ENCODE data around the gene KCND2.
"Not testable (repeated sequence)": the region's sequence is repeated elsewhere in the genome, so short reads cannot be mapped to it uniquely, and the experiment has no call there.

Gene KCND2

DNA sequence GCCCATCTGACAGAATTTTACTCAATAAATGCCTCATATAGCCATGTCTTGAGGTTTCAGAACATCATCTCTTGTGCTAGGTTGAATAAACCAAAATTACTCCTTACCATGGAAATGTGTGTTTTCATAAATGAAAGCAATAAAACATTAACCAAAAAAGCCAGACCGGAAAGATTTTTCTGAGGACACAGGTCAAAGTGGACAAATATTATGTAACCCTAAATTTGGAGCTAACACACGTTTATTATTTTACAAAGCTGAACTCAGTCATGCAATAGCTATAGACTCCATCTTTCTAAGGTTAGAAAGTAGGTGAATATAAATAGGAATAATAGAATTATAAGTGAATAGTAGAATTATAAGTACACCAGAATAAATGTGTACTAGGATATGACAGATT, 315.9 kb downstream of the KCND2 start:
- no peak for DNase-seq

DNA sequence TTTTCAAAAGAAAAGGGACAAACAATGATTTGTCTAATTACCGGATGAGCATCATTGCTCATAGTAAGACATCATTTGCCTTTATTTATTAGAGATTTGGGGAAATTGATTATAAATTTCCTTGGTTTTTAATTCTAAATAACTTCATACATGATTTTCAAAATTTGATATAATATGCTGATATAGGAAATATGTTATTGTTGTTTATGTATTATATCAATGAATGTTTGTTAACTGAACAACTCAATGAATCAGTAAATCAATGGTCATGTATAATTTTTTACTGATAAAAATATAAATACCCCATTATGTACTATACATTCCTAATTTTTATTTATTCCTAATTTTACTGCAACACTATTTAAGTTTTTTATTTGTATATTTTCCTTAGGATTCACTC, 327.6 kb downstream of the KCND2 start:
- DNase-seq, result no peak

DNA sequence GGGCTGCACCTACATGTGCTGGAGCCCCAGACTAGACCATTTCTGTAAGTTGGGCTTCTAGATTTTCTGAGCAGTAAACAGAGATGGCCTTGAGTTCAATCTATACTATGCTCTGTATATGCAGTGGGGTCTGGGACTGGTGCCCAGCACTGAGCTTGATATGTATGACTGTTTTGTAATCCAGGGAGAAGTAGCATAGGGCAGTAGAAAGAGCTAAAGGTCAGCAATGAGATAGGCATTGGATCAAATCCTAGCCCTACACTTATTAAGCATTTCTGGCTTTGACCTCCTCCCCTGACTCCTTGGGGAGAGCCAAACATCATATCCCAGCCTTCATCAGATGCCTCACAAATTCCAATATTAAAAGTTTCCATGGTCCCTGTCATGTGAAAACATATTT, 330.4 kb downstream of the KCND2 start:
- DNase-seq, result no peak

DNA sequence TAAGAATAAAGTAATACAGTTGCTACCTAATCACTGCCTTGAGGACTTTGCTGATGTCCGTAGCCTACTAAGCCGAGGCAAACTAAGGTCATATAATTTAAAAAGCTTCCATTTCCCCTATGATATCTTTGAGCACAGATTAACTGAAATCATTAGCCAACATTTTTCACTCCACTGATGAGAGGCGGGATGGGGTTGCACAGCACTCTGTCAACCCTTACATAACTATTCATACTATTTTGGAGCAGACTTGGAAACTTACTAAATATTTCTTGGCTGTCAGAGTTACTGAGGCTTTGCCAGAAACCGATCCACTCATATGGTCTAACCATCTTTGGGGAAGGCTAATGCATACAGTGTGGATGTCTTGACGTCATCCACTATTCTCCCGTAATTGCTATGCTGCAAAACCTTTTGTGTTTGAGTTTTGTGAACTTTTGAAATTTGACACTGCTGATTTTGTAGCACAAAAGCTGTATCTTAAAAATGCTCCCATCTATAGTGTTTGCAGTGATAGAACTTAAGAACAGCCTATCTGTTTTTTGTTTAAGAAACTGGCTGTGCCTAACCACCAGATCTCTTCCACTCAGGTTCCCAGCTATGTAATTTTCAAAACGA, 336.3 kb downstream of the KCND2 start:
- DNase-seq, result no peak

DNA sequence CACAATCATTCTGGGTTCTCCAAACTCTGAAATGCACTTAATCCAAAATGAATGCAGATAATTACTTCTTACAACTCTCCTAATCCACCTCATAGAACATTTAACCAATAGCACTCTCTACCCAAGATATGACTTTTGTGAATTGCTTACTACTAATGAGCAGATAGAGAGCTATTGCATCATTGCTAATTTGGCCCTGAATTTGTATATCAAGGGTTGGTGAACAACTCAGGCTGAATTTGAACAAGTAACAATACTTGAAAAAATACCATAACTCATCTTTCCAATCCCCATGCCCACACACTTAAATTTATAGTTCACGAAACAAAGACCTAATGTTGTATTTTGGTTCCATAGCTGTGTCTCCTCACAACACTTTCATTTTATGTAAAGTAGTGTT, 339.0 kb downstream of the KCND2 start:
- DNase-seq, result no peak

DNA sequence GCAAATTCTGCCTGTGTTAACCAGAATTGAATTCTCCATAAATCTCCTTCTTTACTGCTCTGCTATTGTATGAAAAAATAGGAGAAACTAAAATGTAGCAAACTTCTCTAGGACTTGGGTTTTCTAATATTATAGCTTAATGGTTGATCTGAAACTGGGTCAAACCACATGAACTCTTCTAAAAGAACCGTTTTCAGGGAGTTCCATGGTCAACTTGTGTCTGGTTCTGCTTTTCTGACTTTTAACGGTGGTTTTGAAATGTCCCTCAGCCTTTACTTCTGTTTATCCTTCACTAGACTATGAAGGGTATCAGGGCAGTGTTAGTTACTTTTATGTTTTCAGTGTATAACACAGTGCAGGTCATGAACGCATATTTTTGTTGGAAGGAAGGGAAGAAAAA, 342.7 kb downstream of the KCND2 start:
- DNase-seq, result no peak

DNA sequence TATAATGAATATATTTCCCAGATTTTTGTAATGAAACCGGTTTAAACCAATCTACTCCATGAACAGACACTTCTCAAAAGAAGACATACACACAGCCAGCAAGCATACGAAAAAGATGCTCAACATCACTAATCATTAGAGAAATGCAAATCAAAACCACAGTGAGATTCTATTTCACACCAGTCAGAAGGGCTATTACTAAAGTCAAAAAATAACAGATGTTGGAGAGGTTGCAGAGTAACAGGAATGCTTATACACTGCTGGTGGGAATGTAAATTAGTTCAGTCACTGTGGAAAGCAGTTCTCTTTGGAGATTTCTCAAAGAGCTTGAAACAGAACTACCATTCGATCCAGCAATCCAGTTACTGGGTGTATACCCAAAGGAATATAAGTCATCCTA, 344.3 kb downstream of the KCND2 start:
- no peak for DNase-seq

DNA sequence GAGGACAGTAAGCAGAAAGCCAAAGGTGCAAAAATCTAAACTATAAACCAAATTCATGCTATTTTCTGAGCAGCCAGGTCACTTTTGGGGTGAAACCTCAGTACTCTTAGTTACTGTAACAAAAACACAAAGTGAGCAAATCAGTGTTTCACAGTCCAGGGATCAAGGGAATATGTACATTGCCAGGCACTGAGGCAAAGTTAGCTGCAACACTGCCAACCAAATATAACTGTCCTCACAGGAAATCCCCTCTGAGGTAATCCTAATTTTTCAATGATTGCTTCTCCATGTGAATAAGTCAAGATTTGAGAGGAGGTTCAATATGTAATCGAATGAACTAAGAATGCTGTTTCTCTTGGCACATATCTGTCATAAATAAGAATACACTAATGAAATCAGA, 355.3 kb downstream of the KCND2 start:
- DNase-seq, result no peak

DNA sequence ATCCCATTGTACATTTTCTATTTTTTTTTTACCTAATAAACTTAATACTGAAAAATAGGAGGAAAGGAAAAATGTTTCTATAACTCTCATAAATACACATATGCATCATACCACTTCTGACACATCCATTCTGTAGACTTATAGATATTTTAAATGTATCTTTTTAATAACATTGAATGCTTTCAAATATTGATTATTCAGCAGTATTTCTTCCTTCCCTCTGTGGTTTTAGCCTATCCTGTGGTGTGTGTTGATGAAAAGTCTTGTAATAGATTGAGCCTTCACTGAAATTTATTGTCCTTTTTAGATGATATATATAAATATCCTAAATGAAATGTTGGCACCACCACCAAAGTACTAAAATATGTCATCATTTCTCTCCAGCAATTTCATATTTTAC, 366.9 kb downstream of the KCND2 start:
- no peak for DNase-seq

DNA sequence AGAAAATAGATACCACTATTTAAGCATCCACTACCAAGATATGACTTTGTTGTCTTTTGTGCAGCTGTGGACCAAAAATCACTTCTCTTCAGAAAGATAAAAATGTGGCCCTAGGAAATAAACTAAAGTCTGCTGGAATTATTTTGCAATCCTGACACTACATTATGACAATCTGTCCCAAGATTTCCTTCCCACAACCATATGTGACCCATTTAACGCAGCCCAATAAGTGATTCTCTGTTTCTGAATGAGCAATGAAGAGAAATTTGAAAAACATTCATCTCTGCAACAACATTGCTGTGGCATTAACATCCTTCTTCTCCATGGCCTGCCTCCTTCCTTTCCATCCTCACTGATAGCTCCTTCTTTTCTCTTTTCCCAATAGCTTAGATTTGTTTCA, 373.0 kb downstream of the KCND2 start:
- DNase-seq, result no peak

DNA sequence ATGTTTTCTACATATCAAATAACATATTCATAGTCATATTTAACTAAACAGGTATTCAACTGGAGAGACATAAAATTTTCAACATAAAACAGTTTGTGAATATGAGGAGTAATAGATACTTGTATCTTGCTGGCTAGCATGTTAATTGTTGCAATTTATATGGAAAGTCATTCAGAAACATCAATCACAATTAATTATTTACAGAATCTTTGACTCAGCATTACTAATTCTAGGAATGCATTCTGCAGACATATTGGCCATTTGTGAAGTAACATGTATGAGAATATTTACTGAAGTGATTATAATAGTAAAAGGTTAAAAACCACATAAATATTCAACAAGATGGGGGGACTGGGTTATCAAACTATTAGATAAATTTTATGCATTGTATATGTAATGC, 381.3 kb downstream of the KCND2 start:
- DNase-seq, result no peak

DNA sequence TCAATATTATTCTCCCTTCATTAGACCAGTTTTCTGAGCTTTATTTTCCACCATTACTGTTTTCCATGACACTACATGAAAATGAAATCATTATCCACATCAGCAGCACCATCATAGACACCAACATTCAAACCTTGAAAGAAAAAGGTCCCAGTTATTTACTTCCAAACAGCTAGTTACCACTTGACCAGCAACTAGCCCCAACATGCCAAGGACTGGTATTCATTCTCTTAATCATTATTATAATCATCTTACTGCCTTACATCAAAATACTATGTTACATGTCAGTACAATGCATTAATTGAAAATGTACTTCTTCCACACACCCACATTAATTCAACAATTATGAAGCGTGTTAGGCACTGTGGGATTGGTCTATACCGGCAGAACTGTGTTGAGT, 385.5 kb downstream of the KCND2 start:
- no peak for DNase-seq

DNA sequence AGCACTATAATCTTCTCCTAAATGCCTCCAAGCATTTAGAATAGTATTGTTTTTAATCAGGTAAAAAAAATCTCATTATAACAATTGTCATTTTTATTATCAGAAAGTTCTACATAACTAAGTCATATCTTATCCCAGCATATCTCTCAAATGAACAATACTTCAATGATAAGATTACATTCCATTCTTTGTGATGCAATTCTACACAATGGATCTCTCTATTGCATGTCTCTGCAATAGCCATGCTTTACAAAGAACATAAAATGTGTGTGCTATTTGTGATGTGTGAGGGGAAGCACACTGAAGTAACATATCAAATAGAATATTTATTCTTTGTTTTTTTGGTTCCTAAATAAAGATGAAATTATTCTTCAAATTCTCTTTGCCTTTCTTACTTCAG, 389.3 kb downstream of the KCND2 start:
- no peak for DNase-seq

DNA sequence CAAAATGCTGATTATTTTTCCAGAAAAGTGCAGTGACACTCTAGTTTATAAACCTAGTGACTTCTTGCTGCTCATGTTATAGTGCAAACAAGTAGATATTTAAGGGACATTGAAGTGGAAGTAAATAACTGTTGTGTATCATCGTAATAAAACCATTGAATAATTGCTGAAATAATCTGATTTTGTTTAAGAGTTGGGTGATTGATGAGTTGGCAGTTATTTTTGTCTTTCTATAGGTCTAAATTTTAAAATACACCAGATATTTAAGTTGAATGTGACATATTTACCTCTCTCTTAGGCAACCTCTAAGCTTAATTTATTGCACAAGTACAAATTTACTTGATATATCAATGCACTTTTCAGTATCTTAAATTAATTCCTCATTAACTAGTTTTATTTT, 392.1 kb downstream of the KCND2 start:
- no peak for DNase-seq

DNA sequence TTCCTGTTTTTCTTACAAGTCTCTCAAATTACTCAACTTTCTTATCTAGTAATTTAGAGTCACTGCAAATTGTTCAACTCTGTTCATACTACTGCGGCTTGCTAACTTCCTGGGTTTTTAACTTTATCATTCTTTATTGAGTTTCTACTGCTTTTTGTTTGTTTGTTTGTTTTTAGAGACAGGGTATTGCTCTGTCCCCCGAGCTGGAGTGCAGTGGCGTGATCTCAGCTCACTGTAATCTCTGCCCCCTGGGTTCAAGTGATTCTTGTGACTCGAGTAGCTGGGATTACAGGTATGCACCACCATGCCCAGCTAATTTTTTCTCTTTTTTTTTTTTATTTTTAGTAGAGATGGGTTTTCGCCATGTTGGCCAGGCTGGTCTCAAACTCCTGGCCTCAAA, 402.1 kb downstream of the KCND2 start:
- no peak for DNase-seq

DNA sequence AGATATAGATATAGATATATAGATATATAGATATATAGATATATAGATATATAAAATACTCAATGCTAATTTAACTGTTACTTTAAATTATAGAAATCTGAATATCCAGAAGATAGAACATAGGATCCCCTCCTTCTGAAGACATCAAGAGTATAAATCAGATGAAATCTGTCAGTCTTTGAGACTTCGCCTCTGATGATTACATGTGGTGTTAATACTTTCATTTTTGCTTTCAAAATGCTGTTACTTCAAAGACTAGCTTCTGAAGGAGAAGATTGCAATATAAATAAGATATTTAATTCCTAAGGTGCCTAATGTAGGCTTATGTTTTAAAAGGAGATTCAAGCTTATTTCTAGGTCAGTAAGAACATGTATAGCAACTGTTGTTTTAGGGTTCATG, 404.6 kb downstream of the KCND2 start:
- no peak for DNase-seq

DNA sequence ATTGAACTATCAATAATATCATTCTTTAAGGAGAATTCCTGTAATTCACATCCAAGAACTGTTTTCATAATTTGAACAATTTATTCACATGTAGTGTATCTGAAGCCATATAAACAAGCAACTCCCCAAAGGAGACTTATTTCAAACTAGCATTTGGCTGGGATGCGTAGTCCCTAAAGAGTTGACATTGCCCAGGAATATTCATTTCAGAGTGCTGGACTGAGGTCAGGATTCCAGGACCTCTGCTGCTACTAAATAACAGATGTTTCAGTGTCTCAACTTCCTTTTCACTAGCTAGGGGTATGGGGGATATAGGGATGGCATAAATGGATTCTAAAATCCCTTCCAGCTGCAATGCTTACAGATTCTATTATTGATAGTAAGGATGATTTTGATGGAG, 408.0 kb downstream of the KCND2 start:
- DNase-seq, result no peak

DNA sequence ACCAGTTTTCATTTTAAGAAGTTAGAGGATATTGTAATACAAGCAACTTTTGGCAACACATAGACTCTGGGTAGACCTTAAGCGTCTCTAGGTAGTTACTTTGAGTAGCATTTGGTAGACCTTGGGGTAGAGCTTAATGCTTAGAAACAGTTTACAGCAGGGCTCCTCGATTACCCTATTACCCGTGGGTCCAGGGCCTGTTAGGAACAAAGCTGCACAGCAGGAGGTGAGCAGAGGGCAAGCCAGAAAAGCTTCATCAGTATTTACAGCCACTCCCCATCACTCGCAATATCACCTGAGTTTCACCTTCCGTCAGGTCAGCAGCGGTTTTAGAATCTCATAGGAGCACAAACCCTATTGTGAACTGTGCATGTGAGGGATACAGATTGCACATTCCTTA, 411.5 kb downstream of the KCND2 start:
- no peak for DNase-seq

DNA sequence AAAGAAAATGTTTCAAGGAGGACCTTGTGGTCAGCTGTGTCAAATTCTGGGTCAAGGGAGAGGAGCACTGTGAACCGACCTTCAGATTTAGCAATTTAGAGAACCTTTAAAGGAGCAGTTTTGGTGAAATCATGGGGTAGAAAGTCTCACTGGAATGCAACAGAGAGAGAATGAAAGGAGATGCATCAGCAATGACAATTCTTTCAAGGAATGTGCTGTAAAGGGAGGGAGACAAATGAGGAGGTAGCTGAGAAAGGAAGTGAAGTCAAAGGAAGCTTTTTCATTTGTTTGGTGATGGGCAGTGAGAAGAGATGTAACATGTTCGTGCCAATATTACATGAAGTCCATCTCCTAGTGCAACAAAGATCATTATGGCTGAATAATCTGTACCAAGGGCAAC, 418.9 kb downstream of the KCND2 start:
- DNase-seq, result no peak

DNA sequence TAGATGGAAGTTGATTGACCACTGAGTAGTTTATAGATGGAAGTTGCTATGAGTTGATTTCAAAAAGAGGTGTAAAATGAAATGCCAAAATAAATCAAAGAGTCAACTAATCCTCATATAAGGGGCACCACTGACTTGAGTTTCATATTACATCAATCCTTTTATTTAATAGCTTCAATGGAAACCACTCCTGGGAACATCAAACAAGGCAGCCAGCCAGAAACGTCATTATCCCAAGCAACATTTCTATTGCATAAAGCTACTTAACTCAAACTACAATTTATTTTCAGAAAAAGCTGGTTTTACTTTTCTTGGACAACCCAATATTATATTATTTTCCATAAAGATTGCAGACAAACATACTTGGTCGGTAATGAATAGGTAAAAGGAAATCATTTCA, 422.9 kb downstream of the KCND2 start:
- no peak for DNase-seq

DNA sequence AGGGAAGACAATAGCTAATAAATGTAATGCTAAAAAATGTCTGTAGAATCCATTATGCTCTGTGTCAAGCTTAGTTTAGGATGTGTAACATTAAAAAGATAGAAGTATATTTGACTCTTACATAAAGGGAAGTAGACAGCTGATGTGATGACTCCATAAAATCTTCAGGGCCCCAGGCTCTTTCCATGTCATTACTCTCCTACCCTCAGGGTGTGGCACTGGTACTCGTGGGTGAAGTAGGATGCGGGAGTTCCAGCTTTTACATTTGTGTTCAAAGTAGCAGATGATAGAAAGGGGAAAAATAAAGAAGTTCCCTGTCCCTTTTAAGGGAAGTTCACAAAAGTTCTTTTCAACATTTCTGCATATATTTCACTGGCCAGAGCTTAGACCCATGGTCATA, 427.8 kb downstream of the KCND2 start:
- DNase-seq, result no peak

DNA sequence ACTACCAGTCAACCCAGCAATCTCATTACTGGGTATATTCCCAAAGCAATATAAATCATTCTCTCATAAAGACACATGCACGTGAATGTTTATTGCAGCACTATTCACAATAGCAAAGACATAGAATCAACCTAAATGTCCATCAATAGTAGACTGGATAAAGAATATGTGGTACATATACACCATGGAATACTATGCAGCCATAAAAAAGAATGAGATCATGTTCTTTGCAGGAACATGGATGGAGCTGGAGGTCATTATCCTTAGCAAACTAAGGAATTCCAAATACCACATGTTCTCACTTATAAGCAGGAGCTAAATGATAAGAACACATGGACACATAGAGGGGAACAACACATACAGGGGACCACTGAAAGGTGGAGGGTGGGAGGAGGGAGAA, 429.4 kb downstream of the KCND2 start:
- DNase-seq, result not testable (repeated sequence)

DNA sequence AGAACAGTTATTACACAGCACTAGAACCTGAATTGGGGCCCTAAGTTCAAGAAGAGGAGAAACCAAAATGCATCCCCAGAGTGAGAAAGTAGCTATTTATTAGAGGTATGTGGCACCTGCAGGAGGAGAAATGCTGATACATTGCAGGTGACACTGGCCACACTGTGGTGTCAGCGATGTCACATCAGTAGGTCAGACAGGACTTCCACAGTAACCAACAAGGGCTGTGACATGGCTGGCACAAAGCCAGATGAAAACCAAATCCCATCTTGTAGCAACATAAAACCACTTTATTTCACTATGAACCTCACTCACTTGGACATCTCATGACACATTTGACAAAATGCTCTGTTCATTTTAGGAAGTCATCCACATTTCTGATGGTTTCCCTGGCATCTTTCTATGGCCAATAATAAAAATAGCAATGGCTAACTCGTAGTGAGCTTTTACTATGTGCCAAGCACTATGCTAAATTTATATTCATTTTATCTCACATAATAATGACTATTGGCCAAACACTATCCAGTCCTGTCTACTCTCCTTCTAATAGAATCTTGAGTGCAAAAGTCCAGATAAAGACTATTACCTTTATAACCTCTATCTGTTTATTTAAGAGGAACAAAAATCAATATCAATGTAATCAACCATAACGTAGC, 430.7 kb downstream of the KCND2 start:
- DNase-seq, result no peak

DNA sequence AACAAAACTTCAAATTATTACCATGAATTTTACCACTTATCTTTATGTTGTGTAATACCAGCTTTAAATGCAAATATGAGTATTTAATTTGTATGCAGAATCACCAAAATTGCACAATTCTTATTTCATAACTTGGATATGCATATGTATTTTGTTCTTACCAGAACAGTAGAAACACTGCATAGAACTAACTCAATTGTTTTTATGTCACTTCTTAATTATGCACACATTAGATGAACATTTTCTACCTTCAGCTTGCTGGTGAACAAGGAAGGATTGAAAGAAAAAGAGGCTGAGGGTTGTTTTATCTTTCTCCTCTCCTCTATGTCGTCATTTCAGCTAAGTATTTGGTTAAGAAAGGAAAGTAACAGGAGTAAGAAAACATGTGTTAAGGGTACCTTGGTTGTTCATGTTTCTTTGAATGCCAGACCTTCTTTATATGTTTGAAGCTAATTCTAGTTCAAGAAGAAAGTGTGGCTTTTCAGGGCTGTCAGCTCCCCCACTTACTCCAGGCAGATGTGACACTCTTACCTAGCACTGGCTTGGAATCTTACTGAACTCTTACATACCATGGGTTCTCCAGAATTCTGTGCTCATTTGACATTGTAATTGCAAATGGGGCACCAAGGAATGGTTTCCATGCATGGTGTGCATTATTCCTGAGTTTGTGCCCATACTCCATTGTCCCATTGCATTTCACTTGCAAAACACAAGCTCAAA, 436.4 kb downstream of the KCND2 start:
- no peak for DNase-seq

DNA sequence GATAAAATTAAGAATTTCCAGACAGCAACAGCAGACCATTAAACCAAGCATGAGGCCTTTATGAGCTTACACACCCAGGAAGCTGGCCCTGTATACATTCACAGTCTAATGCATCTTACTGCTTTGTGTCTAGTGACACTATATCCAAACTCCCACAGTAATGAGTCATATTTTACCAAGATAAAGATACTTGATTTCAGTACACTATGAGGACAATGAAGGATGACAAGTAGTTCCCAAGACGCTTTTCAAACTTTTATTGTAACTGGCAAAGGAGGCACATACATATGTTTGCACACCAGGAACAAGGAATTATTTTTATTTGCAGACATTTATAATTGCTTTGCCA, 437.0 kb downstream of the KCND2 start:
- DNase-seq, result no peak

All from amniotic stem cell (primary cell).